Spleen (tissue), 11 donors: Measurements from ENCODE around the gene SLC23A3. TPM values are rescaled to one million over a fixed set of nuclear protein-coding genes. Genes with fewer than 3 reads are reported as not detected.

Experiments used
- DNase-seq: peaks from one replicate; pipeline ENCODE4 v3.0.0-alpha.2; 2020
- H3K27ac ChIP-seq, 8 donors: fragments of 200-600 bp; sonication (generic) in 7 of 8; 1 replicate in 4 of 8; 2 replicates in 4 of 8; pipeline versions ENCODE4 v1.5.0 to v1.8.0; 2016 to 2021; ENCODE audit warnings: inconsistent platforms in 4 of 8, mild to moderate bottlenecking in 4 of 8, moderate library complexity in 1 of 8
- H3K27me3 ChIP-seq, 7 donors: fragments of 200-600 bp; sonication (generic) in 6 of 7; replicated peaks in 1 of 7; 1 replicate in 4 of 7; 2 replicates in 3 of 7; pipeline versions ENCODE4 v1.5.0 to v1.8.0; 2016 to 2021; ENCODE audit warnings: inconsistent platforms in 3 of 7, mild to moderate bottlenecking in 1 of 7
- H3K36me3 ChIP-seq, 6 donors: fragments of 200-600 bp; sonication (generic) in 5 of 6; 1 replicate in 4 of 6; 2 replicates in 2 of 6; pipeline versions ENCODE4 v1.5.0 to v1.8.0; 2016 to 2021; ENCODE audit warnings: inconsistent platforms in 2 of 6
- H3K4me1 ChIP-seq, 6 donors: fragments of 200-600 bp; sonication (generic) in 5 of 6; 1 replicate in 3 of 6; 2 replicates in 3 of 6; pipeline versions ENCODE4 v1.5.0 to v1.8.0; 2016 to 2021; ENCODE audit warnings: inconsistent platforms in 3 of 6
- H3K4me3 ChIP-seq, 8 donors: fragments of 200-600 bp; sonication (generic) in 7 of 8; 1 replicate in 4 of 8; 2 replicates in 4 of 8; pipeline versions ENCODE4 v1.5.0 to v1.8.0; 2016 to 2021; ENCODE audit warnings: inconsistent platforms in 4 of 8, mild to moderate bottlenecking in 4 of 8, moderate library complexity in 2 of 8
- H3K9me3 ChIP-seq, 8 donors: fragments of 200-600 bp; sonication (generic) in 7 of 8; 1 replicate in 4 of 8; 2 replicates in 4 of 8; pipeline versions ENCODE4 v1.5.0 to v1.8.0; 2016 to 2021; ENCODE audit warnings: inconsistent platforms in 4 of 8
- POLR2A ChIP-seq, 3 donors: fragments of 450-650 bp; IDR thresholded peaks; one replicate each; pipeline ENCODE4 v1.5.1; 2017; ENCODE audit warnings: antibody characterized with exemption in 3 of 3, mild to moderate bottlenecking in 1 of 3
- POLR2AphosphoS5 ChIP-seq, 3 donors: sonication (generic); formaldehyde crosslinking; IDR thresholded peaks; one replicate each; pipeline ENCODE4 v1.5.1; 2017; ENCODE audit warnings: antibody characterized with exemption in 3 of 3
- WGBS, 5 donors: extraction: QIAGEN DNeasy Blood & Tissue Kit in 3 of 5; methylation state at CpG; one replicate each; pipeline versions ENCODE4 v1.1.5 to v1.1.7; 2013 to 2018; 5-methylcytosine and 5-hydroxymethylcytosine counted together
- intact Hi-C: fragments of 100-400 bp; cut with DNase I; formaldehyde crosslinking; loops from one replicate; pipeline ENCODE4 v1.15.0; 2023; ENCODE audit warnings: low total_unique reads
- polyA plus RNA-seq, 3 donors: library from polyadenylated mRNA; stranded (reverse); fragments of 200-250 nt; gene quantifications; one replicate each; pipeline ENCODE4 v1.2.1, GENCODE V29; 2013
- total RNA-seq, 7 donors: library from RNA; depleted of rRNA in 3 of 7; stranded (reverse); fragments of >200 nt in 3 of 7; fragmentation: NEBNext Ultra II Directional in 4 of 7; extraction: Animal tissue kit (Norgen Biotek cat#: 25700) in 4 of 7; gene quantifications; one replicate each; pipeline versions ENCODE4 v1.1.0 to v1.2.1, GENCODE V29; 2016 to 2021
- TF ChIP-seq, protein P1 (sequence below), 11 experiments: fragments of 200-600 bp in 7 of 11; fragments of 450-650 bp in 4 of 11; sonication (generic) in 4 of 11; IDR thresholded peaks in 8 of 11; conservative IDR thresholded peaks in 3 of 11; 1 replicate in 7 of 11; 2 replicates in 4 of 11; pipeline versions ENCODE4 v1.4.0 to v1.8.0; 2016 to 2021; ENCODE audit warnings: antibody characterized with exemption in 11 of 11, inconsistent platforms in 4 of 11, mild to moderate bottlenecking in 1 of 11
- donor health status: healthy with polysubstance abuse.
- donor health status: DM: no; HTN: no; CAD: no; lungs with moderate emphysema.
- donor health status: DM: no; HTN: no; CAD: no.
- donor health status: Bipolar disorder and iron deficiency.
- donor health status: healthy.
- donor health status: DM: no; HTN: no; CAD: no.
- donor health status: DM: yes; HTN: yes; CAD: no.

The SLC23A3 gene
- total and polyA plus RNA-seq, 10 donors, result 1.2 to 5.0 (median 3.0) TPM

DNA sequence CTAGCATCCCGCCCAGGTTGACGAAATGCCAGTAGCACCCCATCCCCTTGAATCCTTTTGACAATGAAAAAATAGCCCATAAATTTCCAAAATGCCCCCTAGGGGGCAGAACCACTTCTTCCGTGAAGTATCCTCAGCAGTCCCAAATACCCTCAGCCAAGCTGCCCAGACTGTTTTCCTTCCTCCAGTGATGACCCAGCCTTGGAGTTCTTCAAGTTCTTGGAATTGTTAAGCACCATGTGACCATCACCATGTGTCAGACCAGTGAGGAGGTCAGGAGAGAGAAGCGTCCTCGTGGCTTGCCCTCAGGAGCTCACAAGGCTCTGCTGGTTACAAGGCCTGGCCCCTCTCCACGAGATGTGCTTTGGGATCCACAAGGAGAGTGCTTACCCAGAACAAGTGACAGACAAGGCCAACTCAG lies 1.4 kb upstream of the SLC23A3 start:
- intact Hi-C loops, result loop anchor here (5.0 kb wide), 1 partner anchor 36 kb away; the partner anchor contains the start of gene ZFAND2B
- H3K4me3 ChIP-seq, result no peak overlapping the region
- H3K27me3 ChIP-seq, result no peaks in the 10 kb centered on the region
- DNase-seq, result no peak
- H3K9me3 ChIP-seq, result no peaks in the 10 kb centered on the region
- H3K27ac ChIP-seq, result peak overlapping the region; percentile 11 to 74 (median 54)
- TF ChIP-seq, protein P1, sequence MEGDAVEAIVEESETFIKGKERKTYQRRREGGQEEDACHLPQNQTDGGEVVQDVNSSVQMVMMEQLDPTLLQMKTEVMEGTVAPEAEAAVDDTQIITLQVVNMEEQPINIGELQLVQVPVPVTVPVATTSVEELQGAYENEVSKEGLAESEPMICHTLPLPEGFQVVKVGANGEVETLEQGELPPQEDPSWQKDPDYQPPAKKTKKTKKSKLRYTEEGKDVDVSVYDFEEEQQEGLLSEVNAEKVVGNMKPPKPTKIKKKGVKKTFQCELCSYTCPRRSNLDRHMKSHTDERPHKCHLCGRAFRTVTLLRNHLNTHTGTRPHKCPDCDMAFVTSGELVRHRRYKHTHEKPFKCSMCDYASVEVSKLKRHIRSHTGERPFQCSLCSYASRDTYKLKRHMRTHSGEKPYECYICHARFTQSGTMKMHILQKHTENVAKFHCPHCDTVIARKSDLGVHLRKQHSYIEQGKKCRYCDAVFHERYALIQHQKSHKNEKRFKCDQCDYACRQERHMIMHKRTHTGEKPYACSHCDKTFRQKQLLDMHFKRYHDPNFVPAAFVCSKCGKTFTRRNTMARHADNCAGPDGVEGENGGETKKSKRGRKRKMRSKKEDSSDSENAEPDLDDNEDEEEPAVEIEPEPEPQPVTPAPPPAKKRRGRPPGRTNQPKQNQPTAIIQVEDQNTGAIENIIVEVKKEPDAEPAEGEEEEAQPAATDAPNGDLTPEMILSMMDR (IDR thresholded peaks at IDR 0.05 in 8 of 11, conservative IDR thresholded peaks at IDR 0.05 in 3 of 11), result peak in 10 of 11 experiments; percentile 28 to 83 (median 64)
- TF ChIP-seq POLR2A (IDR thresholded peaks at IDR 0.05) (no peak), POLR2AphosphoS5 (IDR thresholded peaks at IDR 0.05) (peak in 2 of 3 donors; percentile 44 to 46)
- peaks cover 0 to 55% (median 35%) of the 10 kb centered on the region in 6 donors for H3K36me3 ChIP-seq
- H3K4me1 ChIP-seq, result peaks cover 19 to 69% (median 34%) of the 10 kb centered on the region in 6 donors
- WGBS, 5 donors, result 31 to 60% (median 54%) methylated on average over 4 to 6 of the region's 6 CpGs

DNA sequence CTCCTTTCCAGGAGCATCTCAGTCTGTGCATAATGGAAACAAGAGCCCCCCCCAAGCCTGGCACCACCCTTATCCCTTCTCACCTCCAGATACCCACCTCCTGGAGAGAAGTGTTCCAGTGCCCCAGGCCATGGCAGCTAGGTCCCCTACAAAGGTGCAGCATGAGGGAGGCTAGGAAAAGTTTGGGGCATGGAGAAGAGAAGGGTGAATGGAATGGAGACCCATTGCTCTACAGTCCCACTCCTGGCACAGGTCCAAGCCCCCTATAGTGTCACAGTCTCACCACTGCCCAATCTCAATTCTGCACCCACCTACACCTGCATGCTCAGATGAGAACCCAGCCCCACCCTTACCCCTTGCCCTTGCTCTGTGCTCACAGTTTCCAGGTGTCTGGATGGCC lies 897 bp downstream of the SLC23A3 start:
- no peaks in the 10 kb centered on the region for H3K27me3 ChIP-seq
- H3K4me3 ChIP-seq, result no peak overlapping the region
- H3K9me3 ChIP-seq, result no peaks in the 10 kb centered on the region
- peaks cover 5 to 46% (median 13%) of the 10 kb centered on the region in 6 donors for H3K4me1 ChIP-seq
- peak overlapping the region in 1 of 8 donors; percentile 21 for H3K27ac ChIP-seq
- TF ChIP-seq POLR2AphosphoS5 (IDR thresholded peaks at IDR 0.05) (no peak), POLR2A (IDR thresholded peaks at IDR 0.05) (no peak)
- TF ChIP-seq, protein P1 (IDR thresholded peaks at IDR 0.05 in 8 of 11, conservative IDR thresholded peaks at IDR 0.05 in 3 of 11), result no peak
- DNase-seq, result no peak
- H3K36me3 ChIP-seq, result peaks cover 0 to 47% (median 23%) of the 10 kb centered on the region in 6 donors
- intact Hi-C loops, result no loop called here

DNA sequence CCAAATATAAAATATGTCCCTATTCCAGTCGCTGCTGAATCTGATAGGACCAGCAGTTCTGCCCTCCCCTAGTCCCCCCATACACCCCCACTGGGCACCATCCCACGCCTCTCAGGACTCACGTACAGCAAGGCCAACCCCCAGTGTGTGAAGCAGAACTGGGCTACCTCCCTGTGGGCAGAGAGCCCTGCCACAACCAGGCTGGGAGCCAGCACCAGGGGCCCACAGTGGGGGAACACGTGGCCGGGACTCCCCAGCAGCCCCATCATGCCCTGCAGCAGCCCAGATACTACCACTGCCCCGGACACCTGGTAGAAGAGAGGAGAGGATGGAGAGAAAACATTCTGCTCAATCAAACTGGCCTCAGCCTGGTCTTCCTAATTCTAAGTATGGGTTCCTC lies 1.3 kb downstream of the SLC23A3 start:
- Histone ChIP-seq H3K9me3 (no peaks in the 10 kb centered on the region), H3K27ac (no peak overlapping the region), H3K36me3 (peaks cover 0 to 43% (median 19%) of the 10 kb centered on the region in 6 donors), H3K4me3 (no peak overlapping the region), H3K4me1 (peaks cover 5 to 42% (median 12%) of the 10 kb centered on the region in 6 donors), H3K27me3 (no peaks in the 10 kb centered on the region)
- DNase-seq, result no peak
- intact Hi-C loops, result no loop called here
- 24 to 50% (median 25%) methylated on average over 6 of the region's 6 CpGs for WGBS, 5 donors
- TF ChIP-seq POLR2A (IDR thresholded peaks at IDR 0.05) (no peak), POLR2AphosphoS5 (IDR thresholded peaks at IDR 0.05) (no peak)
- TF ChIP-seq, protein P1 (IDR thresholded peaks at IDR 0.05 in 8 of 11, conservative IDR thresholded peaks at IDR 0.05 in 3 of 11), result no peak

DNA sequence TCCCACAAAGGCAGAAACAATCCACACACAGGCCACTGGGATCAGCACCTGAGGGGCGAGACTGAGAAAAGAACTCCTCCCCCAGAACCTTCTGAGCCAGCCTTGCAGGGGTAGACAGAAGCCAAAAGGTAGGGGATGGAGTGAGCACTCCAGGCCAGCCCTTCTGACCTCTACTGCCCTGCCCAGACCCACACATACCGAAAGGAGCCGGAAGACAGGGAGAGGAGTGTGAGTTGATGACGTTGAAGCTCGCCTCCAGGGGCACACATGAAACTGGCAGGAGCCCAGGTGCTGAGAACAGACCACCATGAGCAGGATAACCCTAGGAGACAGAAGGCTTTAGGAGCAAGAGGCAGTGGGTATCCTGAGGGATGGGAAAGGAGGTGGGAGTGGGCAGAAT lies 1.8 kb downstream of the SLC23A3 start:
- DNase-seq, result no peak
- Histone ChIP-seq H3K9me3 (no peaks in the 10 kb centered on the region), H3K4me1 (peaks cover 5 to 37% (median 12%) of the 10 kb centered on the region in 6 donors), H3K4me3 (no peak overlapping the region), H3K27me3 (no peaks in the 10 kb centered on the region), H3K27ac (no peak overlapping the region), H3K36me3 (peaks cover 0 to 37% (median 14%) of the 10 kb centered on the region in 6 donors)
- intact Hi-C loops, result no loop called here
- 72 to 78% (median 76%) methylated on average over 5 of the region's 5 CpGs for WGBS, 5 donors
- no peak for TF ChIP-seq POLR2AphosphoS5 (IDR thresholded peaks at IDR 0.05)
- TF ChIP-seq, protein P1 (IDR thresholded peaks at IDR 0.05 in 8 of 11, conservative IDR thresholded peaks at IDR 0.05 in 3 of 11), result no peak
